Right lobe of liver (tissue), 6 donors: Measurements from ENCODE around the gene RASAL3. TPM values are rescaled to one million over a fixed set of nuclear protein-coding genes. Genes with fewer than 3 reads are reported as not detected.

Experiments used
- ATAC-seq, 4 donors: fragments of 200-7000 bp; cut with Tn5 transposase; one replicate each; pipeline ENCODE4 v1.9.1; 2020; ENCODE audit warnings: mild to moderate bottlenecking in 4 of 4, moderate library complexity in 4 of 4
- DNase-seq, 3 donors: peaks; one replicate each; pipeline ENCODE4 v3.0.0-alpha.2; 2020
- H3K27ac ChIP-seq, 3 donors: fragments of 200-600 bp; one replicate each; pipeline ENCODE4 v1.8.0; 2022
- H3K27me3 ChIP-seq, 2 donors: fragments of 200-600 bp; one replicate each; pipeline ENCODE4 v1.8.0; 2022
- H3K36me3 ChIP-seq, 4 donors: fragments of 200-600 bp; sonication (generic) in 1 of 4; one replicate each; pipeline versions ENCODE4 v1.5.1 to v1.8.0; 2017 to 2022; ENCODE audit warnings: control low read depth in 1 of 4
- H3K4me1 ChIP-seq, 4 donors: fragments of 200-600 bp; sonication (generic) in 1 of 4; one replicate each; pipeline versions ENCODE4 v1.5.1 to v1.8.0; 2017 to 2022; ENCODE audit warnings: control low read depth in 1 of 4
- H3K4me3 ChIP-seq, 3 donors: fragments of 200-600 bp; one replicate each; pipeline ENCODE4 v1.8.0; 2022
- H3K9me3 ChIP-seq, 4 donors: fragments of 200-600 bp; sonication (generic) in 1 of 4; one replicate each; pipeline versions ENCODE4 v1.5.1 to v1.8.0; 2017 to 2022; ENCODE audit warnings: control low read depth in 1 of 4
- POLR2A ChIP-seq: fragments of 450-650 bp; IDR thresholded peaks from one replicate; pipeline ENCODE4 v1.6.1; 2017; ENCODE audit warnings: antibody characterized with exemption, mild to moderate bottlenecking
- WGBS: methylation state at CpG from one replicate; pipeline ENCODE4 v1.1.6; 2018; ENCODE audit warnings: low coverage, low lambda C conversion rate; ENCODE audit not compliant: insufficient coverage; ENCODE audit errors: missing lambda C conversion rate; 5-methylcytosine and 5-hydroxymethylcytosine counted together
- intact Hi-C, 2 donors: fragments of 100-400 bp; cut with DNase I; formaldehyde crosslinking; loops; one replicate each; pipeline versions ENCODE4 v1.11.2 to v1.14.1; 2022
- total RNA-seq, 6 experiments: library from RNA; depleted of rRNA in 2 of 6; stranded (reverse); fragments of >200 nt in 2 of 6; fragmentation: NEBNext Ultra II Directional in 3 of 6; extraction: Animal tissue kit (Norgen Biotek cat#: 25700) in 3 of 6; gene quantifications; one replicate each; pipeline versions ENCODE4 v1.1.0 to v1.2.4, GENCODE V29; 2016 to 2023
- TF ChIP-seq, protein P1 (sequence below), 4 donors: fragments of 200-600 bp in 3 of 4; fragments of 450-650 bp in 1 of 4; IDR thresholded peaks; one replicate each; pipeline versions ENCODE4 v1.5.1 to v1.8.0; 2016 to 2022; ENCODE audit warnings: antibody characterized with exemption in 4 of 4, mild to moderate bottlenecking in 2 of 4
- donor health status: DM: no; HTN: yes; CAD: no.
- donor health status: DM: no; HTN: no; CAD: no.
- donor health status: DM: no; HTN: no; CAD: no.
- donor health status: DM: no; HTN: yes; CAD: no.
- donor health status: DM: no; HTN: yes; CAD: no.

Gene RASAL3
- total RNA-seq, 6 experiments from 2014 or later = 0.75 to 1.9 (median 1.1) TPM

DNA sequence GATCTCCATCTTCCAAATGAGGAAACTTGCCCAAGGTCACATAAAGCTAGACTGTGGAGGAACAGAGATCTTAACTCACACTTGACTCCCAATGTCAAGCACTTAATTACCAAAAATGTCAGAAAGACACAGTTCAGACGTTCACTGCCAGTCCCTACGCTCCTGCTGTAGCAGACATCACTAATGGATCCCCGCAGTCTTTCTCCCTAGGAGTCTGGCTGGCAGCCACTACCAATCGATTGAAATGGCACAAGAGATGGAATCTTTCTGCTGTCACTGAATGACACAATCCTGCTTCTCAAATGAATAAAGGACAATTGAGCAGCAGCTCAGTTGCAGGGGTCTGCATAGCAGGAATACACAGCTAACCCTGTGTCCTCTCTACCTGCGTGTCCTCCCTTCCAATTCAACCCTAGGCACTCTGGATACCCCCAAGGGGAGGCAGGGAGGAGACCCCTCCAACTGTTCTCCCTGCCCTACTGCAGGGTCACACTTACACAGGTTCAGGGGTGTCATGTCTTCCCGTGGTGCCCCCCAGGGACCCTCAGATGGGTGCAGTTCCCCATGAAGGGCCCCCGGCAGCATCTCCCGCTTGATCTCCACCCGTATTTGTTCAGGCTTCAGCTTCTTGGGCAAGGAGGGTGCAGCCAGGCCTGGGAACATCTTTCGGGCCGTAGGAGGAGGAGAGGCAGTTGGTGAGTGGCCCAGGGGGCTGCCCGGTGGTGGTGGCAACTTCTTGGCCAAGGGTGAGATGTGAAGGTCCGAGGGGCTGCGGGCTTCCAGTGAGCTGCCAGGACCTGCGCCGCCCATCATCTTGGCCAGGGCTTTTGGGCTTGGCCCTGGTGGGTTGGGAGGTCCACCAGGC is 37.6 kb downstream of the RASAL3 start:
- peak; percentile 68 to 89 (median 69) for DNase-seq
- ATAC-seq = peak; percentile 19 to 60 (median 53)

DNA sequence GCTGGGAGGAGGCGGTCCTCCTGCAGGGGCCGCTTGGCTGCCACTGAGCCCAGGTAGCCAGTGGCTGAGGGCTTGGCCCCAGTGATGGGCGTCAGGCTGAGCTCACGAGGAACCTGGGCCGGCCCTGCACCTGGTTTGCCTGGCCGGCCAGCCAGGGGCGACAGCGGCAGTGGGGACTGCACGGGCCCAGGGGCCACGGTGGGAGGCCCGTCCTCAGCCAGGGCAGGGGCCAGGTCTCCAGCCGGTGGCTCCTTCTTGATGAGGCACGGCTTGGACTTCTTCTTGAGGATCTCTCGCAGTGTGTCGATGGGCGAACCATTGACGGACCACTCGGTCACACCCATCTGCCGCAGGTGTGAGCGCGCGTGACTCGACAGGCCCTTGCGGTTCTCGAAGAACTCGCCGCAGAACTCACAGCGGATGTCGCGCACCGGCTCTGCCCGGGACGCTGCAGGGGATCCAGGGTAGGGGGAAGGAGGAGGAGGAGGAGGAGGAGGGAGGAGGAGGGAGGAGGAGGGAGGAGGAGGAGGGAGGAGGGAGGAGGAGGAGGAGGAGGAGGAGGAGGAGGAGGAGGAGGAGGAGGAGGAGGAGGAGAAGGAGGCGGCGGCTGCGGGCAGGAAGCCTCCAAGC is 38.9 kb downstream of the RASAL3 start:
- TF ChIP-seq, protein P1, sequence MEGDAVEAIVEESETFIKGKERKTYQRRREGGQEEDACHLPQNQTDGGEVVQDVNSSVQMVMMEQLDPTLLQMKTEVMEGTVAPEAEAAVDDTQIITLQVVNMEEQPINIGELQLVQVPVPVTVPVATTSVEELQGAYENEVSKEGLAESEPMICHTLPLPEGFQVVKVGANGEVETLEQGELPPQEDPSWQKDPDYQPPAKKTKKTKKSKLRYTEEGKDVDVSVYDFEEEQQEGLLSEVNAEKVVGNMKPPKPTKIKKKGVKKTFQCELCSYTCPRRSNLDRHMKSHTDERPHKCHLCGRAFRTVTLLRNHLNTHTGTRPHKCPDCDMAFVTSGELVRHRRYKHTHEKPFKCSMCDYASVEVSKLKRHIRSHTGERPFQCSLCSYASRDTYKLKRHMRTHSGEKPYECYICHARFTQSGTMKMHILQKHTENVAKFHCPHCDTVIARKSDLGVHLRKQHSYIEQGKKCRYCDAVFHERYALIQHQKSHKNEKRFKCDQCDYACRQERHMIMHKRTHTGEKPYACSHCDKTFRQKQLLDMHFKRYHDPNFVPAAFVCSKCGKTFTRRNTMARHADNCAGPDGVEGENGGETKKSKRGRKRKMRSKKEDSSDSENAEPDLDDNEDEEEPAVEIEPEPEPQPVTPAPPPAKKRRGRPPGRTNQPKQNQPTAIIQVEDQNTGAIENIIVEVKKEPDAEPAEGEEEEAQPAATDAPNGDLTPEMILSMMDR (IDR thresholded peaks at IDR 0.05) = no peak
- no peak for TF ChIP-seq POLR2A
- WGBS = 93% methylated on average over 5 of the region's 36 CpGs
- Histone ChIP-seq H3K9me3 (no peaks in the 10 kb centered on the region), H3K4me3 (no peak overlapping the region), H3K27ac (no peak overlapping the region), H3K36me3 (peaks cover 0 to 35% (median 6%) of the 10 kb centered on the region in 4 donors), H3K4me1 (peaks cover 2 to 31% (median 9%) of the 10 kb centered on the region in 4 donors), H3K27me3 (no peaks in the 10 kb centered on the region)
- ATAC-seq (no peak), DNase-seq (no peak)
- intact Hi-C loops = no loop called here

More for the DNA sequence above, 37.6 kb downstream of the RASAL3 start:
- intact Hi-C loops = no loop called here
- TF ChIP-seq, protein P1 (IDR thresholded peaks at IDR 0.05) = no peak
- no peak for TF ChIP-seq POLR2A
- H3K27ac ChIP-seq = peak overlapping the region in 1 of 3 donors; percentile 10
- no peak overlapping the region for H3K4me3 ChIP-seq
- H3K4me1 ChIP-seq = peaks cover 0 to 35% (median 10%) of the 10 kb centered on the region in 4 donors
- H3K36me3 ChIP-seq = peaks cover 0 to 35% (median 6%) of the 10 kb centered on the region in 4 donors
- H3K9me3 ChIP-seq = no peaks in the 10 kb centered on the region
- WGBS = 45% methylated on average over 5 of the region's 16 CpGs
- H3K27me3 ChIP-seq = no peaks in the 10 kb centered on the region

DNA sequence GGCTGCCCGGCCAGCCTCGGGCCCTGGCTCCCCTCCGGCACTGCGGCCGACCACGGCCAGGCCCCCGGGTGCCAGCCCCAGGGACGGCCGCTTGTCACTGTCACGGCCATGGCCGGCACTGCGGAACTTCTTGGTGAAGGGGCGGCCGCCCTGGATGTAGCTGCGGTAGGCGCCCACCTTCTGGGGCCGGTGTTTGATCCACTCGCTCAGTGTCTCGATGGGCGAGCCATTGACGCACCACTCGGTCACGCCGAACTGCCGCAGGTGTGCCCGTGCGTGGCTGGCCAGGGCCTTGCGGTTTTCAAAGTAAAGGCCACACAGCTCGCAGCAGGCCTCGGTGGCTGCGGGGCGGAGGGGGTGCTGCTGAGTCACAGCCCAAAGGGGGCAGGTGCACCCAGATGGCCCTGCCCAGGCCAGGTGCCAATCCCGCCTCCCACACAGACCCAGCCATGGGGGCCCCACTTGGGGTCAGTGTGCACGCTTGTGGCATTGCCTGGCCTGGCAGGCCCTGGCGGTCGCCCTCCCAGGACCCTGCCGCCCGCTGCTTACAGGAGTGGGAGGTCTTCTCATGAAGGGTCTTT is 39.6 kb downstream of the RASAL3 start:
- Histone ChIP-seq H3K36me3 (peaks cover 0 to 35% (median 6%) of the 10 kb centered on the region in 4 donors), H3K4me1 (peaks cover 2 to 29% (median 9%) of the 10 kb centered on the region in 4 donors), H3K9me3 (no peaks in the 10 kb centered on the region), H3K4me3 (no peak overlapping the region), H3K27me3 (no peaks in the 10 kb centered on the region), H3K27ac (no peak overlapping the region)
- no peak for DNase-seq
- no peak for TF ChIP-seq POLR2A
- TF ChIP-seq, protein P1 (IDR thresholded peaks at IDR 0.05) = no peak
- ATAC-seq = no peak
- intact Hi-C loops = no loop called here
- no CpG with 5 or more reads among the region's 38 CpGs for WGBS

DNA sequence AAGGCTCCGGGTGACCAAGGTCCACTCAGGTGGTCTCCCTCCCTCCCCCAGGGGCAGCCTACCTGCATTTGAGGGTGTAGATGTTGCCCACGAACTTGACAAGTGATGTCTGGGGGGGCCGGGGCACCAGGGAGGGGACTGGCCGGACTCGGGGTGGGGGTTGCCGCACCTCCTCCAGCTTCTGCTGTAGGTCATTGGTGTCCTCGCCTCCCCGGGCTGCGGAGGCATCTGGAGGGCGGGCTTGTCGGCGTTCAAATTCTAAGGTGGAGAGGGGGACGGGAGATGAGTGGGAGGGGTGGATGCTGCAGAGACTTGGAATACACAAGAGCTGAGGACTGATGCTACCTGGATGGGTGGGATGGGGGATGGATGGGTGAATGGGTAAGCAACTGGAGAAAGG is 40.2 kb downstream of the RASAL3 start:
- Histone ChIP-seq H3K27me3 (no peaks in the 10 kb centered on the region), H3K4me3 (no peak overlapping the region), H3K36me3 (peaks cover 0 to 35% (median 6%) of the 10 kb centered on the region in 4 donors), H3K9me3 (no peaks in the 10 kb centered on the region), H3K27ac (no peak overlapping the region), H3K4me1 (peaks cover 2 to 29% (median 12%) of the 10 kb centered on the region in 4 donors)
- intact Hi-C loops = no loop called here
- DNase-seq (no peak), ATAC-seq (no peak)
- no peak for TF ChIP-seq POLR2A
- TF ChIP-seq, protein P1 (IDR thresholded peaks at IDR 0.05) = no peak
- WGBS = 60% methylated on average over 1 of the region's 13 CpGs
